Neural cell (in vitro differentiated cells): ENCODE measurements around the gene PHYHIPL. TPM values are rescaled to one million over a fixed set of nuclear protein-coding genes. Genes with fewer than 3 reads are reported as not detected.

Experiments
- H2AFZ ChIP-seq: fragments of 200-600, 300-800 bp; sonication (generic), shearing (Covaris generic); 2 replicates; pipeline ENCODE4 v1.6.0; 2014; ENCODE audit warnings: low read depth, mild to moderate bottlenecking, antibody characterized with exemption, low read length, moderate library complexity
- H3F3A ChIP-seq: fragments of 200-600 bp; shearing (Covaris generic); 2 replicates; pipeline ENCODE4 v1.6.1; 2016; ENCODE audit warnings: mild to moderate bottlenecking, moderate library complexity, mixed read lengths, antibody characterized with exemption, low read length; ENCODE audit not compliant: insufficient read depth, poor library complexity, severe bottlenecking
- H3K27ac ChIP-seq: fragments of 200-600, 300-800 bp; sonication (generic), shearing (Covaris generic); 2 replicates; pipeline ENCODE4 v1.5.1; 2014; ENCODE audit warnings: mild to moderate bottlenecking, low read length, moderate library complexity
- H3K27me3 ChIP-seq: fragments of 300-800, 200-600 bp; sonication (generic), shearing (Covaris generic); 2 replicates; pipeline ENCODE4 v1.6.0; 2014; ENCODE audit warnings: mild to moderate bottlenecking, low read depth, low read length, moderate library complexity; ENCODE audit not compliant: insufficient read depth
- H3K36me3 ChIP-seq: fragments of 300-800, 200-600 bp; sonication (generic), shearing (Covaris generic); 2 replicates; pipeline ENCODE4 v1.5.1; 2014; ENCODE audit warnings: mild to moderate bottlenecking, antibody characterized with exemption, low read length, moderate library complexity; ENCODE audit not compliant: insufficient read depth
- H3K4me2 ChIP-seq: fragments of 300-800, 200-600 bp; sonication (generic), shearing (Covaris generic); 2 replicates; pipeline ENCODE4 v1.6.0; 2014; ENCODE audit warnings: mild to moderate bottlenecking, low read length
- H3K4me3 ChIP-seq: fragments of 300-800, 200-600 bp; sonication (generic), shearing (Covaris generic); 2 replicates; pipeline ENCODE4 v1.5.1; 2014; ENCODE audit warnings: mild to moderate bottlenecking, low read length, moderate library complexity
- H3K79me2 ChIP-seq: fragments of 200-600 bp; shearing (Covaris generic); replicated peaks from 2 replicates; pipeline ENCODE4 v1.6.0; 2014; ENCODE audit warnings: mild to moderate bottlenecking, low read length, moderate library complexity; ENCODE audit not compliant: insufficient read depth
- H3K9ac ChIP-seq: fragments of 300-800, 200-600 bp; sonication (generic), shearing (Covaris generic); 2 replicates; pipeline ENCODE4 v1.6.1; 2016; ENCODE audit warnings: mild to moderate bottlenecking, low read length, mixed read lengths
- H3K9me2 ChIP-seq: fragments of 200-600 bp; shearing (Covaris generic); 2 replicates; pipeline ENCODE4 v1.6.1; 2016; ENCODE audit warnings: mild to moderate bottlenecking, low read length, mixed read lengths; ENCODE audit not compliant: insufficient read depth
- H3K9me3 ChIP-seq: fragments of 200-600, 300-800 bp; sonication (generic), shearing (Covaris generic); 2 replicates; pipeline ENCODE4 v1.6.1; 2016; ENCODE audit warnings: mild to moderate bottlenecking, mixed run types, low read length, moderate library complexity, mixed read lengths
- H4K20me1 ChIP-seq: fragments of 200-600 bp; shearing (Covaris generic); 2 replicates; pipeline ENCODE4 v1.6.1; 2016; ENCODE audit warnings: mild to moderate bottlenecking, mixed run types; ENCODE audit not compliant: insufficient read depth
- CTCF ChIP-seq: fragments of 450-650 bp; IDR thresholded peaks from 2 replicates; pipeline ENCODE4 v1.5.1; 2014; ENCODE audit warnings: antibody characterized with exemption, mild to moderate bottlenecking, moderate library complexity; ENCODE audit not compliant: poor library complexity, severe bottlenecking
- EP300 ChIP-seq: fragments of 450-650 bp; conservative IDR thresholded peaks from 2 replicates; pipeline ENCODE4 v1.6.1; 2014; ENCODE audit warnings: antibody characterized with exemption, mild to moderate bottlenecking, moderate library complexity; ENCODE audit not compliant: poor library complexity, severe bottlenecking
- EZH2 ChIP-seq: fragments of 200-600, 300-800 bp; shearing (Covaris generic), sonication (generic); IDR thresholded peaks from 2 replicates; pipeline ENCODE4 v1.6.1; 2014; ENCODE audit warnings: antibody characterized with exemption, low read length, borderline replicate concordance, mild to moderate bottlenecking; ENCODE audit not compliant: insufficient read depth, poor library complexity, severe bottlenecking
- MXI1 ChIP-seq: fragments of 450-650 bp; conservative IDR thresholded peaks from 2 replicates; pipeline ENCODE4 v1.6.1; 2014; ENCODE audit warnings: antibody characterized with exemption, mild to moderate bottlenecking; ENCODE audit not compliant: poor library complexity, severe bottlenecking
- POLR2AphosphoS5 ChIP-seq: IDR thresholded peaks from 2 replicates; pipeline ENCODE4 v1.6.1; 2012
- RAD21 ChIP-seq: fragments of 450-650 bp; conservative IDR thresholded peaks from 2 replicates; pipeline ENCODE4 v1.6.1; 2014; ENCODE audit warnings: antibody characterized with exemption, mild to moderate bottlenecking, moderate library complexity
- REST ChIP-seq: IDR thresholded peaks from 2 replicates; pipeline ENCODE4 v1.6.1; 2012; ENCODE audit warnings: borderline replicate concordance
- SMC3 ChIP-seq: fragments of 450-650 bp; conservative IDR thresholded peaks from 2 replicates; pipeline ENCODE4 v1.6.1; 2014; ENCODE audit warnings: antibody characterized with exemption, mild to moderate bottlenecking, moderate library complexity; ENCODE audit not compliant: poor library complexity
- TAF1 ChIP-seq: IDR thresholded peaks from 2 replicates; pipeline ENCODE4 v1.6.1; 2012; ENCODE audit warnings: low read depth
- polyA plus RNA-seq: library from polyadenylated mRNA; depleted of rRNA; stranded (reverse); fragments of >200 nt; gene quantifications from 2 replicates; pipeline ENCODE4 v1.2.3, GENCODE V29; 2014

PHYHIPL gene
- polyA plus RNA-seq, 1 donor from 2014 or later = 33.9 TPM

GRCh38 chr10:59269651-59270050, 93.2 kb downstream of the PHYHIPL start:
- TF ChIP-seq REST (no peak), POLR2AphosphoS5 (no peak), CTCF (no peak), MXI1 (no peak), TAF1 (no peak), RAD21 (no peak), EP300 (no peak), SMC3 (no peak), EZH2 (no peak)
- Histone ChIP-seq H3K4me3 (no peak overlapping the region), H3F3A (no peaks in the 10 kb centered on the region), H3K36me3 (peaks cover 36% of the 10 kb centered on the region), H3K79me2 (peaks cover 12% of the 10 kb centered on the region), H3K27ac (no peak overlapping the region), H3K9ac (no peak overlapping the region), H4K20me1 (no peaks in the 10 kb centered on the region), H3K27me3 (no peaks in the 10 kb centered on the region), H3K9me3 (no peaks in the 10 kb centered on the region), H2AFZ (no peak overlapping the region), H3K9me2 (no peaks in the 10 kb centered on the region), H3K4me2 (no peak overlapping the region)

- peak overlapping the region; percentile 20 for H3K4me3 ChIP-seq
- peaks cover 2% of the 10 kb centered on the region for H3F3A ChIP-seq
- H3K27ac ChIP-seq = peak overlapping the region; percentile 49
- peaks cover 36% of the 10 kb centered on the region for H3K36me3 ChIP-seq
- H3K9me2 ChIP-seq = no peaks in the 10 kb centered on the region
- H3K9me3 ChIP-seq = no peaks in the 10 kb centered on the region
- H3K27me3 ChIP-seq = no peaks in the 10 kb centered on the region
- H3K9ac ChIP-seq = no peak overlapping the region
- H3K4me2 ChIP-seq = no peak overlapping the region
- TF ChIP-seq REST (no peak), CTCF (no peak), RAD21 (no peak), TAF1 (no peak), SMC3 (no peak), EZH2 (no peak), POLR2AphosphoS5 (no peak), MXI1 (no peak)
- H2AFZ ChIP-seq = no peak overlapping the region
- no peaks in the 10 kb centered on the region for H4K20me1 ChIP-seq
- H3K79me2 ChIP-seq = peaks cover 12% of the 10 kb centered on the region
Observed at GRCh38 chr10:59270492-59270891, 94.0 kb downstream of the PHYHIPL start.
